Amygdala (tissue), 56 donors: ENCODE data around the gene SLC51B.
"Not testable (repeated sequence)": the region's sequence is repeated elsewhere in the genome, so short reads cannot be mapped to it uniquely, and the experiment has no call there.

ENCODE experiments used
- DNase-seq, 56 donors: peaks; one replicate each; lab custom pipeline; 2025; lab: John Stamatoyannopoulos, UW

Gene SLC51B

GRCh38 chr15:65040461-65040860 is 4.7 kb upstream of the SLC51B start:
- DNase-seq: no peak

GRCh38 chr15:65041787-65042186 is 3.4 kb upstream of the SLC51B start:
- DNase-seq: no peak

- DNase-seq: no peak
Measured at GRCh38 chr15:65042776-65043327, 2.3 kb upstream of the SLC51B start.

GRCh38 chr15:65044218-65044617 is 969 bp upstream of the SLC51B start:
- DNase-seq: not testable (repeated sequence)

- no peak for DNase-seq
Measured at GRCh38 chr15:65048241-65048640, 3.1 kb downstream of the SLC51B start.

GRCh38 chr15:65049418-65049840 is 4.2 kb downstream of the SLC51B start:
- DNase-seq: peak in 54 of 56 donors; percentile 43 to 96 (median 83)

- DNase-seq: no peak
Measured at GRCh38 chr15:65050270-65050669, 5.1 kb downstream of the SLC51B start.

GRCh38 chr15:65051266-65051665 is 6.1 kb downstream of the SLC51B start:
- DNase-seq: no peak

- DNase-seq: no peak
Measured at GRCh38 chr15:65052956-65053355, 7.8 kb downstream of the SLC51B start.

- DNase-seq: peak in 51 of 56 donors; percentile 9 to 89 (median 59)
Measured at GRCh38 chr15:65054333-65055200, 9.4 kb downstream of the SLC51B start.

- DNase-seq: no peak
Measured at GRCh38 chr15:65055201-65055870, 10.1 kb downstream of the SLC51B start.

GRCh38 chr15:65056106-65056505 is 10.9 kb downstream of the SLC51B start:
- DNase-seq: peak in 10 of 56 donors; percentile 13 to 44 (median 36)

GRCh38 chr15:65056868-65057548 is 11.8 kb downstream of the SLC51B start:
- DNase-seq: no peak

- no peak for DNase-seq
Measured at GRCh38 chr15:65057549-65057940, 12.4 kb downstream of the SLC51B start.

- peak in 27 of 56 donors; percentile 16 to 73 (median 46) for DNase-seq
Measured at GRCh38 chr15:65058394-65059368, 13.5 kb downstream of the SLC51B start.

- DNase-seq: no peak
Measured at GRCh38 chr15:65059369-65059750, 14.2 kb downstream of the SLC51B start.

GRCh38 chr15:65059931-65060596 is 14.9 kb downstream of the SLC51B start:
- no peak for DNase-seq

- DNase-seq: peak in 41 of 56 donors; percentile 27 to 80 (median 58)
Measured at GRCh38 chr15:65060641-65061397, 15.6 kb downstream of the SLC51B start.
